ENCODE results near the gene CHCHD6. TPM values are rescaled to one million over a fixed set of nuclear protein-coding genes. Genes with fewer than 3 reads are reported as not detected.

CHCHD6 gene
- total RNA-seq, 1 donor, result 9.1 TPM

DNA sequence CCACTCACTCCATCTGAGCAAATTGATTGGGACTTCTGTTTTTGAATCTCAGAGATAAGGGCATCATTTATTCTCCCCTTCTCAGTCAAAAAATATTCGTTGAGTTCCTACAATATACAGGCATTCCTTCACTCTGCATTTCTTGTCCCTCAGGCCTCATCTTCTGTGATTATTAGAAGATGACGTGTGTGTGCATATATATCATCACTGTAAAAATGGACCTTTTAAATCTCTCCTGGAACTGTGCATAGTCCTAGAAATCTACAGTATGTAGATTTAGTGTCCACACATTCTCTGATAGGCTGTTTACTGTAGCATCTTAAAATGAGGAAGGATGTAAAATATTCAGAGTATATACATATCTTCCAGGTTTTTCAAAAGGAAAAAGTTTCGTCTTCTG is 235.7 kb downstream of the CHCHD6 start:
- H3K4me3 ChIP-seq (ENCODE audit: low read depth, low read length), result no peak overlapping the region
- no peak for DNase-seq (ENCODE audit: low read depth)
- TF ChIP-seq, protein P1, sequence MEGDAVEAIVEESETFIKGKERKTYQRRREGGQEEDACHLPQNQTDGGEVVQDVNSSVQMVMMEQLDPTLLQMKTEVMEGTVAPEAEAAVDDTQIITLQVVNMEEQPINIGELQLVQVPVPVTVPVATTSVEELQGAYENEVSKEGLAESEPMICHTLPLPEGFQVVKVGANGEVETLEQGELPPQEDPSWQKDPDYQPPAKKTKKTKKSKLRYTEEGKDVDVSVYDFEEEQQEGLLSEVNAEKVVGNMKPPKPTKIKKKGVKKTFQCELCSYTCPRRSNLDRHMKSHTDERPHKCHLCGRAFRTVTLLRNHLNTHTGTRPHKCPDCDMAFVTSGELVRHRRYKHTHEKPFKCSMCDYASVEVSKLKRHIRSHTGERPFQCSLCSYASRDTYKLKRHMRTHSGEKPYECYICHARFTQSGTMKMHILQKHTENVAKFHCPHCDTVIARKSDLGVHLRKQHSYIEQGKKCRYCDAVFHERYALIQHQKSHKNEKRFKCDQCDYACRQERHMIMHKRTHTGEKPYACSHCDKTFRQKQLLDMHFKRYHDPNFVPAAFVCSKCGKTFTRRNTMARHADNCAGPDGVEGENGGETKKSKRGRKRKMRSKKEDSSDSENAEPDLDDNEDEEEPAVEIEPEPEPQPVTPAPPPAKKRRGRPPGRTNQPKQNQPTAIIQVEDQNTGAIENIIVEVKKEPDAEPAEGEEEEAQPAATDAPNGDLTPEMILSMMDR (IDR thresholded peaks at IDR 0.05; ENCODE audit: insufficient read depth, low read depth, low read length), result no peak

GRCh38 chr3:126941721-126942270 is 237.8 kb downstream of the CHCHD6 start:
- no peak for DNase-seq (ENCODE audit: low read depth)
- no peak overlapping the region for H3K4me3 ChIP-seq (ENCODE audit: low read depth, low read length)
- TF ChIP-seq, protein P1 (IDR thresholded peaks at IDR 0.05; ENCODE audit: insufficient read depth, low read depth, low read length), result no peak

DNA sequence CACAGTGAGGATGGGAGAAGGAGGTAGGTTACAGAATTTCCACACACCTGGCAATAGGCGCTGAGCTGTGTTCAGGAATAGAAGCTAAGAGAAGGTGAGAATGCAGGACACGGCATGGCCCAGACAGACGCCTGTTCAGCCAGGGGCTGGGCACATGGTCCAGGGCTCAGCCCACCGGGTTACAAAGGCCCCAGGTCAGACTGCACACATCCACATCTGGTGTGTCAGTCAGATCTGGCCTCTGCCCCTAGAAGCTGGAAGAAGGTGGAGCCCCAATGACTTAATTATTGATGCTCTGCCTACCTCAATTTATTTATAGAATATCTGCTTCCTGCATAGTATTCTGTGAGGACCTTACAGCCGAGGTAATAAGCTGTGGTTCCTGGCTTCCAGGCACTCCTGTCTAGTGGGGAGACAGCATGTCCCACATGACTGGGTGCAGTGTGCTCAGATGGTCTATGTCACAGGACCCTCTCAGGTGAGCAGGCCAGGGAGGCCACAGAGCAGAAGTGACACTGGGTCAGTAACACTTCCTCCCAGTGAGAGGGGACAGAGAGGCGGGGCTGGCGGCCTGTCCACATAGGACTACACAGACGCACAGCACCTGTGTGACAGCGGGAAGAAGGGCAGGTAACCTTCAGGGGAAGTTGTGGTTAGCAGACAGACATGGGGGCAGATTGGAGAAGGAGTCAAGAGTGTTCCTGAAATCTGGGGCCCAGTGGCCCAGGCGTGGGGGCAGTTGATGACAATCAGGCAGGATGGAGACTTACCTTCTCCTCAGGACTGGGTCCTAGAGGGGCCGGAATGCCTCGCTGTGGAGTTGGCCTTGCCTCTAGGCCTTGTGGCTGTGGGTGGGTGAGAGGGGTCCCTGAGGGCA is 240.3 kb downstream of the CHCHD6 start:
- TF ChIP-seq, protein P1 (IDR thresholded peaks at IDR 0.05; ENCODE audit: insufficient read depth, low read depth, low read length), result no peak
- H3K4me3 ChIP-seq (ENCODE audit: low read depth, low read length), result no peak overlapping the region
- DNase-seq (ENCODE audit: low read depth), result no peak

DNA sequence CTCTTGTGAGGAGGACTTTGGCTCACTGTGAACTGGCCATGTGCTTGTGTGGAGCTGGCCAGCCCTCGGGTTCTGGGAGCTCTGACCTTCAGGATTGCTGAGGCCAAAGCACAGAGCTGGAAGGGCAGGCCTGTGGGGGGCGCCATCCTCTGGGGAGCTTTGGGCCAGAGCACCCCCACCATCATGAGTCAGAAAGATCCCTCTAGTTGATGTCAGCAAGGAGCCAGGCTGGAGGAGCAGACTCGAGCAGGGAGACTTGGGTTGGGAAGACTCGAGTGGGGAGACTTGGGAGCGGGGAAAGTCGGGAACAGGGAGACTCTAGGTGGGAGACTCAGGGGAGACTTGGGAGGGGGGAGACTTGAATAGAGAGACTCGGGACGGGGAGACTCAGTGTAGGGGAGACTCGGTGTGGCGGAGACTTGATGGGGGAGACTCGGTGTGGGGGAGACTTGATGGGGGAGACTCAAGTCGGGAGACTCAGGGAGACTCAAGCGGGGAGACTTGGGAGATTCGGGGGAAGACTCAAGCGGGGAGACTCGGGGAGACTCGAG is 241.2 kb downstream of the CHCHD6 start:
- H3K4me3 ChIP-seq (ENCODE audit: low read depth, low read length), result no peak overlapping the region
- DNase-seq (ENCODE audit: low read depth), result no peak
- TF ChIP-seq, protein P1 (IDR thresholded peaks at IDR 0.05; ENCODE audit: insufficient read depth, low read depth, low read length), result no peak

DNA sequence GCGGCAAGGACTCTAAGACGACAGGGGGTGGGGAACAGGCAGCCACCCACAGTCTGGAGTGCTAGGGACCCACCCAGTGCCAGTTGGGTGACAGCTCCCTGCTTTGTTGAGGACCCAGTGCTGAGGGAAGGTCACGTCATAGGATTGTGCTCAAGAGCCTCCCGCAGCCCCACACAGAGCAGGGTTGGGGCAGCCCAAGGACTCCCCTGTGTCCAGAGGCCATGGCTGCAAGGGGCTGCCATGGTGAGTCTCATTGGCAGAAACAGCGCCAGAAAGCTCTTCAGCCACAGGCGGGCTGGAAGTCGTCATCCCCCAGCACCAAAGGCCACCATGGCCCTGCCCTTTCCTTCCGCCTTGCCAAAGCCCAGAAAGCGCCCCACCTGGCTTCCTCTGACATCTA is 241.9 kb downstream of the CHCHD6 start:
- no peak overlapping the region for H3K4me3 ChIP-seq (ENCODE audit: low read depth, low read length)
- TF ChIP-seq, protein P1 (IDR thresholded peaks at IDR 0.05; ENCODE audit: insufficient read depth, low read depth, low read length), result no peak
- DNase-seq (ENCODE audit: low read depth), result no peak

DNA sequence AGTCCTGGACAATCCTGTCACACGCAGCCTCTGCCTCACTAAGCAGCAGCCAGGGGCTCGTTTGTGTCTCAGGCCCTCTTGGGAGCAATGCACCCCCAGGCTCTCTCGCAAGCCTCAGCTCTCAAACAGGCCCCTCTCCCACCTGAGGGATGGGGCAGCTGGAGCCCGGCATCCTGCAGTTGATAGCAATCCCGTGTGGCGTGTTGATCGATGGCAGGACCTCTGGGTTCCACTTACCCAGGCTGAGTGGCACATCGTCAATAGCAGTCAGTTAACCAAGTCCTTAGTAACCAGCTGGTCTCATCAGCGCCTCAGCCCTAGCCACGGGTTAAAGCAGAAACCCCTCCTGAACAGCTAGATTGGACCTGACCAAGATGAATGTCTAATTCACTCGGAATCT is 242.4 kb downstream of the CHCHD6 start:
- H3K4me3 ChIP-seq (ENCODE audit: low read depth, low read length), result no peak overlapping the region
- TF ChIP-seq, protein P1 (IDR thresholded peaks at IDR 0.05; ENCODE audit: insufficient read depth, low read depth, low read length), result no peak
- no peak for DNase-seq (ENCODE audit: low read depth)

Measured in fibroblast of villous mesenchyme (primary cell).